DOHH2 (cell line): Measurements from ENCODE around the gene IGFALS.

ENCODE experiments used
- CTCF ChIP-seq: fragments of 200-600 bp; sonication (generic); IDR thresholded peaks from one replicate; pipeline ENCODE4 v1.5.1; 2014; ENCODE audit warnings: antibody characterized with exemption, mild to moderate bottlenecking, low read depth, low read length; ENCODE audit not compliant: poor library complexity, severe bottlenecking
- EZH2phosphoT487 ChIP-seq: fragments of 200-600 bp; sonication (generic); IDR thresholded peaks from 2 replicates; pipeline ENCODE4 v1.6.1; 2017; ENCODE audit warnings: borderline replicate concordance, mild to moderate bottlenecking, antibody characterized with exemption, low read length, moderate library complexity, mixed read lengths

- TF ChIP-seq CTCF (no peak), EZH2phosphoT487 (no peak)
Measured at GRCh38 chr16:1766701-1767100, 26.8 kb downstream of the IGFALS start.
